MM.1S (cell line): Measurements from ENCODE around the gene PHF21B.

Experiments used
- EZH2 ChIP-seq: fragments of 300-600 bp; sonication (generic); optimal IDR thresholded peaks from 2 replicates; pipeline ENCODE3; 2017; ENCODE audit warnings: low read depth, mild to moderate bottlenecking, antibody characterized with exemption, low read length, mixed read lengths
- EZH2phosphoT487 ChIP-seq: fragments of 300-600 bp; sonication (generic); IDR thresholded peaks from 2 replicates; pipeline ENCODE4 v1.6.1; 2018; ENCODE audit warnings: antibody characterized with exemption, low read length
- TF ChIP-seq, protein P1 (sequence below): fragments of 300-600 bp; sonication (generic); IDR thresholded peaks from 2 replicates; pipeline ENCODE4 v1.5.1; 2016; ENCODE audit warnings: antibody characterized with exemption, low read length, mixed read lengths

DNA sequence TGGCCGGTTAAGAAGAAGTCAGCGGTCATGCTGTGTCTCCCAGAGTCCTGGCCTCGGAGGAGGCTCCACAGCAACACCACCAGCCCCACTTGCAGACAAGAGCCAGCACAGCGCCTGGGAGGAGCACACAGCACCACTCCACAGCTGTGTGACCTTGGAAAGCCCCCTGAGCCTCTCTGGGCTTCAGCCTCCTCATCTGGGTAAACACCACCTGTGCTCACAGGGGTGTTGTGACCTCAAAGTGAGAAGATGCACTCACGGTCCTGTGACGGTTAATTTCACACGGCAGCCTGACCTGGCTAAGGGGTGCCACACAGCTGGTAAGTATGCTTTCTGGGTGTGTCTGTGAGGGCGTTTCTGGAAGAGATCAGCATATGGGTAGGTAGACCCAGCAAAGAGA is 54.7 kb downstream of the PHF21B start:
- TF ChIP-seq EZH2 (no peak), EZH2phosphoT487 (no peak)
- TF ChIP-seq, protein P1, sequence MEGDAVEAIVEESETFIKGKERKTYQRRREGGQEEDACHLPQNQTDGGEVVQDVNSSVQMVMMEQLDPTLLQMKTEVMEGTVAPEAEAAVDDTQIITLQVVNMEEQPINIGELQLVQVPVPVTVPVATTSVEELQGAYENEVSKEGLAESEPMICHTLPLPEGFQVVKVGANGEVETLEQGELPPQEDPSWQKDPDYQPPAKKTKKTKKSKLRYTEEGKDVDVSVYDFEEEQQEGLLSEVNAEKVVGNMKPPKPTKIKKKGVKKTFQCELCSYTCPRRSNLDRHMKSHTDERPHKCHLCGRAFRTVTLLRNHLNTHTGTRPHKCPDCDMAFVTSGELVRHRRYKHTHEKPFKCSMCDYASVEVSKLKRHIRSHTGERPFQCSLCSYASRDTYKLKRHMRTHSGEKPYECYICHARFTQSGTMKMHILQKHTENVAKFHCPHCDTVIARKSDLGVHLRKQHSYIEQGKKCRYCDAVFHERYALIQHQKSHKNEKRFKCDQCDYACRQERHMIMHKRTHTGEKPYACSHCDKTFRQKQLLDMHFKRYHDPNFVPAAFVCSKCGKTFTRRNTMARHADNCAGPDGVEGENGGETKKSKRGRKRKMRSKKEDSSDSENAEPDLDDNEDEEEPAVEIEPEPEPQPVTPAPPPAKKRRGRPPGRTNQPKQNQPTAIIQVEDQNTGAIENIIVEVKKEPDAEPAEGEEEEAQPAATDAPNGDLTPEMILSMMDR = no peak
